ENCODE measurements around the gene TNNI2.

TNNI2 gene

GRCh38 chr11:1834779-1835670, 3.8 kb upstream of the TNNI2 start, which contains the start of gene SYT8:
Gene SYT8, plus strand, starts transcription at chr11:1834990. Its CDS starts 116 bp downstream, at chr11:1835106.
- no peak for DNase-seq (ENCODE audit: low read depth, low spot score)

GRCh38 chr11:1835671-1836010, 3.1 kb upstream of the TNNI2 start:
- no peak for DNase-seq (ENCODE audit: low read depth, low spot score)

GRCh38 chr11:1836011-1836945, 2.5 kb upstream of the TNNI2 start:
- DNase-seq (ENCODE audit: low read depth, low spot score) = no peak

- no peak for DNase-seq (ENCODE audit: low read depth, low spot score)
Observed at GRCh38 chr11:1837171-1838076, 1.4 kb upstream of the TNNI2 start.

GRCh38 chr11:1838077-1838425, 730 bp upstream of the TNNI2 start:
- DNase-seq (ENCODE audit: low read depth, low spot score) = no peak

GRCh38 chr11:1839204-1839923, 583 bp downstream of the TNNI2 start:
- DNase-seq (ENCODE audit: low read depth, low spot score) = no peak

- DNase-seq (ENCODE audit: low read depth, low spot score) = no peak
Observed at GRCh38 chr11:1839924-1840779, 1.4 kb downstream of the TNNI2 start.

- DNase-seq (ENCODE audit: low read depth, low spot score) = no peak
Observed at GRCh38 chr11:1840780-1841480, 2.1 kb downstream of the TNNI2 start.

- DNase-seq (ENCODE audit: low read depth, low spot score) = no peak
Observed at GRCh38 chr11:1841511-1842148, 2.8 kb downstream of the TNNI2 start.

GRCh38 chr11:1842149-1843097, 3.6 kb downstream of the TNNI2 start:
- no peak for DNase-seq (ENCODE audit: low read depth, low spot score)

- DNase-seq (ENCODE audit: low read depth, low spot score) = no peak
Observed at GRCh38 chr11:1843098-1843473, 4.3 kb downstream of the TNNI2 start.

- DNase-seq (ENCODE audit: low read depth, low spot score) = no peak
Observed at GRCh38 chr11:1843796-1844195, 5.0 kb downstream of the TNNI2 start.

GRCh38 chr11:1844221-1845094, 5.7 kb downstream of the TNNI2 start:
- no peak for DNase-seq (ENCODE audit: low read depth, low spot score)

- DNase-seq (ENCODE audit: low read depth, low spot score) = no peak
Observed at GRCh38 chr11:1845095-1845429, 6.3 kb downstream of the TNNI2 start.

- no peak for DNase-seq (ENCODE audit: low read depth, low spot score)
Observed at GRCh38 chr11:1845561-1846452, 7.0 kb downstream of the TNNI2 start.

GRCh38 chr11:1846453-1846932, 7.7 kb downstream of the TNNI2 start:
- no peak for DNase-seq (ENCODE audit: low read depth, low spot score)

Measured in brain pericyte (primary cell).